Measurements from ENCODE around the gene C3orf33.

DNA sequence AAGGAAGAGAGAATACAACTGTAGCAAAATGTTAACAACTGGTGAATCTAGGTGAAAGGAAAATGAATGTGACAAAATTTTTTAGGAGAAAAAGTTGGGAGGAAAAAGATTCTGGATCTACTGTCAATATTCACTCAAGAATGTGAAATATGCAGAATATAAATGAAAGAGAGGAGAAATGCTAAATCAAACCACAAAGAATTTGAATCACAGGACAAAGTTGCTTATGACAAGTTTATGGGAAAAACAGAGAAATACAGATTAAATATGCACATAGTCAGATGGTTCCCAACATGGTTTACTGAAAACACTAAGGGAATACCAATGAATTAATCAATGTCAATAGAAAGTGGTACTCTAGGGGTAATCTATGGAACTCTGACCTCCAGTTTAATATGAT, 27.6 kb downstream of the C3orf33 start:
- TF ChIP-seq, protein P1, sequence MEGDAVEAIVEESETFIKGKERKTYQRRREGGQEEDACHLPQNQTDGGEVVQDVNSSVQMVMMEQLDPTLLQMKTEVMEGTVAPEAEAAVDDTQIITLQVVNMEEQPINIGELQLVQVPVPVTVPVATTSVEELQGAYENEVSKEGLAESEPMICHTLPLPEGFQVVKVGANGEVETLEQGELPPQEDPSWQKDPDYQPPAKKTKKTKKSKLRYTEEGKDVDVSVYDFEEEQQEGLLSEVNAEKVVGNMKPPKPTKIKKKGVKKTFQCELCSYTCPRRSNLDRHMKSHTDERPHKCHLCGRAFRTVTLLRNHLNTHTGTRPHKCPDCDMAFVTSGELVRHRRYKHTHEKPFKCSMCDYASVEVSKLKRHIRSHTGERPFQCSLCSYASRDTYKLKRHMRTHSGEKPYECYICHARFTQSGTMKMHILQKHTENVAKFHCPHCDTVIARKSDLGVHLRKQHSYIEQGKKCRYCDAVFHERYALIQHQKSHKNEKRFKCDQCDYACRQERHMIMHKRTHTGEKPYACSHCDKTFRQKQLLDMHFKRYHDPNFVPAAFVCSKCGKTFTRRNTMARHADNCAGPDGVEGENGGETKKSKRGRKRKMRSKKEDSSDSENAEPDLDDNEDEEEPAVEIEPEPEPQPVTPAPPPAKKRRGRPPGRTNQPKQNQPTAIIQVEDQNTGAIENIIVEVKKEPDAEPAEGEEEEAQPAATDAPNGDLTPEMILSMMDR (IDR thresholded peaks at IDR 0.05), result no peak
- no peak for TF ChIP-seq POLR2A (IDR thresholded peaks at IDR 0.05)
- no peak for TF ChIP-seq EP300 (IDR thresholded peaks at IDR 0.05)
- TF ChIP-seq POLR2AphosphoS5 (IDR thresholded peaks at IDR 0.05), result no peak
